Smooth muscle cell (in vitro differentiated cells): ENCODE data around the gene KCNQ2. TPM values are rescaled to one million over a fixed set of nuclear protein-coding genes. Genes with fewer than 3 reads are reported as not detected.
A peak's percentile ranks its signal among the peaks of the same experiment; 100 is the strongest.

Experiments used
- DNase-seq: peaks from one replicate; lab custom pipeline; 2025; ENCODE audit not compliant: unreplicated experiment; lab: John Stamatoyannopoulos, UW
- H2AFZ ChIP-seq: fragments of 200-600 bp; sonication (generic); 2 replicates; pipeline ENCODE4 v1.6.0; 2016; ENCODE audit warnings: antibody characterized with exemption, low read depth, mild to moderate bottlenecking
- H3F3A ChIP-seq: fragments of 200-600 bp; sonication (generic); 2 replicates; pipeline ENCODE4 v1.6.0; 2017; ENCODE audit warnings: antibody characterized with exemption, low read depth
- H3K27ac ChIP-seq: fragments of 200-600 bp; sonication (generic); 2 replicates; pipeline ENCODE4 v1.5.1; 2016; ENCODE audit warnings: low read depth, mild to moderate bottlenecking
- H3K27me3 ChIP-seq: fragments of 200-600 bp; sonication (generic); 2 replicates; pipeline ENCODE4 v1.6.1; 2016; ENCODE audit warnings: low read depth, mild to moderate bottlenecking
- H3K36me3 ChIP-seq: fragments of 200-600 bp; sonication (generic); 2 replicates; pipeline ENCODE4 v1.5.1; 2016; ENCODE audit warnings: low read depth
- H3K4me1 ChIP-seq: fragments of 200-600 bp; sonication (generic); 2 replicates; pipeline ENCODE4 v1.5.1; 2016; ENCODE audit warnings: low read depth
- H3K4me2 ChIP-seq: fragments of 200-600 bp; sonication (generic); 2 replicates; pipeline ENCODE4 v1.6.0; 2016; ENCODE audit warnings: mild to moderate bottlenecking
- H3K4me3 ChIP-seq: fragments of 200-600 bp; sonication (generic); 2 replicates; pipeline ENCODE4 v1.5.1; 2016; ENCODE audit warnings: mild to moderate bottlenecking
- H3K79me2 ChIP-seq: fragments of 200-600 bp; sonication (generic); 2 replicates; pipeline ENCODE4 v1.6.0; 2016; ENCODE audit warnings: low read depth, mild to moderate bottlenecking
- H3K9ac ChIP-seq: fragments of 200-600 bp; sonication (generic); 2 replicates; pipeline ENCODE4 v1.6.0; 2016; ENCODE audit warnings: low read depth
- H3K9me3 ChIP-seq: fragments of 200-600 bp; sonication (generic); replicated peaks from 2 replicates; pipeline ENCODE4 v1.5.1; 2016; ENCODE audit warnings: low read depth
- H4K20me1 ChIP-seq: fragments of 200-600 bp; sonication (generic); 2 replicates; pipeline ENCODE4 v1.6.0; 2016; ENCODE audit warnings: low read depth
- WGBS: methylation state at CpG from one replicate; pipeline ENCODE4 v1.1.7; 2016; ENCODE audit warnings: low lambda C conversion rate; 5-methylcytosine and 5-hydroxymethylcytosine counted together
- polyA plus RNA-seq: library from polyadenylated mRNA; unstranded; fragments of >200 nt; fragmentation: Nextera tagmentation; extraction: Ambion mirVana; gene quantifications from 2 replicates; pipeline ENCODE4 v1.2.1, GENCODE V29; 2016
- total RNA-seq: library from RNA; depleted of rRNA; stranded (reverse); fragments of >200 nt; gene quantifications from 2 replicates; pipeline ENCODE4 v1.2.3, GENCODE V29; 2014
- TF ChIP-seq, protein P1 (sequence below): fragments of 200-600 bp; sonication (generic); IDR thresholded peaks from 2 replicates; pipeline ENCODE4 v1.5.1; 2017; ENCODE audit warnings: borderline replicate concordance, mild to moderate bottlenecking, antibody characterized with exemption; ENCODE audit not compliant: insufficient read depth, poor library complexity, severe bottlenecking

The KCNQ2 gene
- total and polyA plus RNA-seq, 2 experiments from 2014 or later = 5.1 to 5.7 TPM

DNA sequence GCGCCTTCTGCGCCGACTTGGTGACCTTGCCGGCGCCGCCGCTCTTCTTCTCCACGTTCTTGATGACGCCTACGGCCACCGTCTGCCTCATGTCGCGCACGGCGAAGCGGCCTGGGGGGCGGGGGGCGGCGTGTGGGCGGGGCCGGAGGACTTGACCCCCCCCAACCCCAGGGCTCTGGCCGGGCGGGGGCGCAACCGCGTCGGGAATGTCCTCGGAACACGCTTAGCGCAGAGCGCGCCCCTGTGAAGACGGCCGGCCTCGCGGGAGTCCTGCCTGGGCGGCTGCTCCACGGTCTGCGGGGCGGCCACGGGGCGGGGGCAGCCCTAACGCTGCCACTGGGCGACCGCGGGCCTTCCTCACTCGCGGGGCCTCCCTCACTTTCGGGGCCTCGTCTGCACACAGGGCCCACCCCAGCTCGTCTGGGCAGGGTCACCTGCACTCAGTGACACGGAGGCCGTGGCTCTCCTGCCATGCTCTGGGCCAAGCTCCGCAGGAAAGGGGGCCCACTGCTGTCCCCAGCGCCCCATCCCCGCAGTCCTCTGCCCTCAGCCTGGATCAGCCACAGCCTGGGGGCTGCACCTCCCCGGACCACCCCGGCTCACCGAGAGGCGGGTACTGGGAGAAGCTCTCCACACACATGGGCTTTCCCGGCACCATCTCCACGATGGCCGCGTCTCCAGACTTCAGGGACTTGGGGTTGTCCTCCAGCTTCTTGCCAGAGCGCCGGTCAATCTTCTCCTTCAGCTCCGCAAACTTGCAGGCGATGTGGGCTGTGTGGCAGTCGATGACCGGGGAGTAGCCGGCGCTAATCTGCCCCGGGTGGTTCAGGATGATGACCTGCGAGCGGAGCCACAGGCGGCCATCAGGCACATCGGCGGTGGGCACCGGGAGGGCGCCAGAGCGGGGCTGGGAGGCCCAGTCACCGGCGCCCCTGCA lies 16.1 kb upstream of the KCNQ2 start:
- no peaks in the 10 kb centered on the region for H3K4me1 ChIP-seq
- no peaks in the 10 kb centered on the region for H3K9me3 ChIP-seq
- no peak overlapping the region for H3K4me3 ChIP-seq
- no peak for DNase-seq
- peaks cover 23% of the 10 kb centered on the region for H3K27me3 ChIP-seq
- H4K20me1 ChIP-seq = no peaks in the 10 kb centered on the region
- H3K27ac ChIP-seq = no peak overlapping the region
- no peak overlapping the region for H2AFZ ChIP-seq
- WGBS = 31% methylated on average over 59 of the region's 83 CpGs
- H3K79me2 ChIP-seq = no peaks in the 10 kb centered on the region
- peak overlapping the region; percentile 75 for H3K4me2 ChIP-seq
- TF ChIP-seq, protein P1, sequence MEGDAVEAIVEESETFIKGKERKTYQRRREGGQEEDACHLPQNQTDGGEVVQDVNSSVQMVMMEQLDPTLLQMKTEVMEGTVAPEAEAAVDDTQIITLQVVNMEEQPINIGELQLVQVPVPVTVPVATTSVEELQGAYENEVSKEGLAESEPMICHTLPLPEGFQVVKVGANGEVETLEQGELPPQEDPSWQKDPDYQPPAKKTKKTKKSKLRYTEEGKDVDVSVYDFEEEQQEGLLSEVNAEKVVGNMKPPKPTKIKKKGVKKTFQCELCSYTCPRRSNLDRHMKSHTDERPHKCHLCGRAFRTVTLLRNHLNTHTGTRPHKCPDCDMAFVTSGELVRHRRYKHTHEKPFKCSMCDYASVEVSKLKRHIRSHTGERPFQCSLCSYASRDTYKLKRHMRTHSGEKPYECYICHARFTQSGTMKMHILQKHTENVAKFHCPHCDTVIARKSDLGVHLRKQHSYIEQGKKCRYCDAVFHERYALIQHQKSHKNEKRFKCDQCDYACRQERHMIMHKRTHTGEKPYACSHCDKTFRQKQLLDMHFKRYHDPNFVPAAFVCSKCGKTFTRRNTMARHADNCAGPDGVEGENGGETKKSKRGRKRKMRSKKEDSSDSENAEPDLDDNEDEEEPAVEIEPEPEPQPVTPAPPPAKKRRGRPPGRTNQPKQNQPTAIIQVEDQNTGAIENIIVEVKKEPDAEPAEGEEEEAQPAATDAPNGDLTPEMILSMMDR = no peak
- no peaks in the 10 kb centered on the region for H3F3A ChIP-seq
- H3K36me3 ChIP-seq = no peaks in the 10 kb centered on the region
- H3K9ac ChIP-seq = no peak overlapping the region

DNA sequence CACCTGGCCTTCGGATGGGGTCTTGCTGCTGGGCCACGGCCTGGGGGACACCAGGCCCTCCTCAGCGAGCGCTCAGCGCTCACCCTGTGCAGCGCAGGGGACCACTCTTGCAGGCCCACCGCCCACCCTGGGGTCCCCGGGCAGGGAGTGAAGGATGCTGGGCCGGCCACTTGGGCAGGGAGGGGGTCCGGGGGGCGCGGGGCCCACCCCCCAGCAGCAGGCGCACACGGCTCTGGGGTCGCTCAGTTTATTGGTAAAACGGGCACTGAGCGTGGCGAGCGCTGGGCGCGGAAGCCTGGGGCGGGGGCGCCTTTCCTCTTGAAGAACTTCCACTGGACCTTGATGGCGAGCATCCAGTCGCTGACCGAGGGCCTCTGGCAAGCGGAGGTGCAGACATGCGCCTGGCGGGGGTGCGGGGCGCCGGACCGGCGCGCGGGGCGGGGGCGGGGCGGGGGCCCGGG lies 15.4 kb upstream of the KCNQ2 start:
- Histone ChIP-seq H3K4me3 (no peak overlapping the region), H4K20me1 (no peaks in the 10 kb centered on the region), H3K9me3 (no peaks in the 10 kb centered on the region), H3K27me3 (peaks cover 23% of the 10 kb centered on the region), H3K36me3 (no peaks in the 10 kb centered on the region), H3K4me1 (no peaks in the 10 kb centered on the region), H3K27ac (no peak overlapping the region), H3K4me2 (no peak overlapping the region), H3F3A (no peaks in the 10 kb centered on the region), H2AFZ (no peak overlapping the region), H3K79me2 (no peaks in the 10 kb centered on the region), H3K9ac (no peak overlapping the region)
- WGBS = 47% methylated on average over 13 of the region's 40 CpGs
- DNase-seq = no peak
- TF ChIP-seq, protein P1 = no peak

- no peaks in the 10 kb centered on the region for H3K36me3 ChIP-seq
- WGBS = 62% methylated on average over 13 of the region's 14 CpGs
Observed at GRCh38 chr20:63487116-63487764, 14.8 kb upstream of the KCNQ2 start.

More at GRCh38 chr20:63487116-63487764, 14.8 kb upstream of the KCNQ2 start:
- H3K4me3 ChIP-seq = no peak overlapping the region
- no peaks in the 10 kb centered on the region for H4K20me1 ChIP-seq
- no peak for DNase-seq
- H3K9ac ChIP-seq = no peak overlapping the region
- peaks cover 23% of the 10 kb centered on the region for H3K27me3 ChIP-seq
- H3K4me2 ChIP-seq = no peak overlapping the region
- TF ChIP-seq, protein P1 = no peak
- no peak overlapping the region for H2AFZ ChIP-seq
- no peaks in the 10 kb centered on the region for H3F3A ChIP-seq
- H3K9me3 ChIP-seq = no peaks in the 10 kb centered on the region
- no peaks in the 10 kb centered on the region for H3K79me2 ChIP-seq
- H3K4me1 ChIP-seq = no peaks in the 10 kb centered on the region
- no peak overlapping the region for H3K27ac ChIP-seq
